C4-2B (cell line): ENCODE measurements around the gene ARHGAP10.

Experiments
- ZFX ChIP-seq: fragments of 450-650 bp; IDR thresholded peaks from 2 replicates; pipeline ENCODE4 v1.6.1; 2017
- TF ChIP-seq, protein P1 (sequence below): fragments of 450-650 bp; conservative IDR thresholded peaks from 2 replicates; pipeline ENCODE4 v1.5.1; 2017; ENCODE audit warnings: mild to moderate bottlenecking

GRCh38 chr4:147829401-147830101, 97.7 kb downstream of the ARHGAP10 start:
- TF ChIP-seq, protein P1, sequence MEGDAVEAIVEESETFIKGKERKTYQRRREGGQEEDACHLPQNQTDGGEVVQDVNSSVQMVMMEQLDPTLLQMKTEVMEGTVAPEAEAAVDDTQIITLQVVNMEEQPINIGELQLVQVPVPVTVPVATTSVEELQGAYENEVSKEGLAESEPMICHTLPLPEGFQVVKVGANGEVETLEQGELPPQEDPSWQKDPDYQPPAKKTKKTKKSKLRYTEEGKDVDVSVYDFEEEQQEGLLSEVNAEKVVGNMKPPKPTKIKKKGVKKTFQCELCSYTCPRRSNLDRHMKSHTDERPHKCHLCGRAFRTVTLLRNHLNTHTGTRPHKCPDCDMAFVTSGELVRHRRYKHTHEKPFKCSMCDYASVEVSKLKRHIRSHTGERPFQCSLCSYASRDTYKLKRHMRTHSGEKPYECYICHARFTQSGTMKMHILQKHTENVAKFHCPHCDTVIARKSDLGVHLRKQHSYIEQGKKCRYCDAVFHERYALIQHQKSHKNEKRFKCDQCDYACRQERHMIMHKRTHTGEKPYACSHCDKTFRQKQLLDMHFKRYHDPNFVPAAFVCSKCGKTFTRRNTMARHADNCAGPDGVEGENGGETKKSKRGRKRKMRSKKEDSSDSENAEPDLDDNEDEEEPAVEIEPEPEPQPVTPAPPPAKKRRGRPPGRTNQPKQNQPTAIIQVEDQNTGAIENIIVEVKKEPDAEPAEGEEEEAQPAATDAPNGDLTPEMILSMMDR: no peak
- TF ChIP-seq ZFX: no peak
